Measurements from ENCODE around the gene TEAD3. TPM values are rescaled to one million over a fixed set of nuclear protein-coding genes. Genes with fewer than 3 reads are reported as not detected.

TEAD3 gene
- total and polyA plus RNA-seq, 10 of the 15 experiments (the other 5 are each of a cell fraction or from before 2014, with no cell fraction given) = 0.02 to 0.28 (median 0.18) TPM; not detected in 5

DNA sequence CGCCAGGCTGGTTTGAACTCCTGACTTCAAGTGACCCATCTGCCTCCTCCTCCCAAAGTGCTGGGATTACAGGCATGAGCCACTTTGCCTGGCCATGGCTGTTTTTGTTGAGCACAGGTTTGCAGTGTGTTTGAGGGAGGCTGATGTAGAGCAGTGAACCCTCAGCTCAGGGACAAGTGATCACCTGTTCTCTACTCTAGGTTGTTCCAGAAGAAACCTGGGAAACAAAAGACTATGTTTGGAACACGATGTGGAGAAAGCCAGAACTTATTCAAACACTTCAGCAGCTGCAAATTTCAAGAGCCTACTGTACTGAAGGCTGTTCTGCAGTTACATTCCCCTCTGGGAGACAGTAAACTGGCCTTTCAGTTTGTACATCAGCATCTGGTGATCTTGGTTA lies 11.1 kb upstream of the TEAD3 start:
- POLR2A ChIA-PET = interaction anchor here (0.5 kb wide), 1 partner anchor 373 kb away, joined by 5 read pairs; no protein-coding TSS in a partner anchor
- RAD21 ChIA-PET (ENCODE audit: unreplicated experiment) = no interaction called here
- ATAC-seq (no peak), DNase-seq (ENCODE audit: low read depth, low spot score) (no peak), FAIRE-seq (no peak)
- no peak overlapping the region for H3K4me3 ChIP-seq
- SMC1A ChIA-PET (ENCODE audit: uncharacterized antibody, unreplicated experiment) = interaction anchor here (0.8 kb wide), 1 partner anchor 182 kb away, joined by 3 read pairs; no protein-coding TSS in a partner anchor
- H3K27me3 ChIP-seq (replicated peaks in 1 of 2; ENCODE audit: control insufficient read depth in 2 of 2, insufficient read depth in 2 of 2, low read length in 1 of 2) = peaks cover 3 to 6% of the 10 kb centered on the region in 2 experiments; a peak in 1 of 4 replicates
- H3K9me3 ChIP-seq (replicated peaks; ENCODE audit: control insufficient read depth, insufficient read depth, low read length) = no peaks in the 10 kb centered on the region
- intact Hi-C loops (cut with micrococcal nuclease; ENCODE audit: unreplicated experiment) = no loop called here
- in situ Hi-C loops (cut with MboI) = no loop called here
- no TSS peak for BruUV-seq (replicated peaks)
- TF ChIP-seq ZNF622 (IDR thresholded peaks at IDR 0.05) (no peak), CREM (IDR thresholded peaks at IDR 0.05; ENCODE audit: low read depth) (no peak), MEF2A (IDR thresholded peaks at IDR 0.05; ENCODE audit: insufficient read depth, low read depth, low read length) (no peak), ZNF217 (IDR thresholded peaks at IDR 0.05) (no peak), TAF1 (IDR thresholded peaks at IDR 0.05; ENCODE audit: borderline replicate concordance, low read depth, low read length) (no peak), NFXL1 (IDR thresholded peaks at IDR 0.05; ENCODE audit: borderline replicate concordance) (no peak), HDAC2 (IDR thresholded peaks at IDR 0.05) (no peak), PAX8 (IDR thresholded peaks at IDR 0.05) (no peak), KAT2A (conservative IDR thresholded peaks at IDR 0.05; ENCODE audit: control insufficient read depth, low read depth, low read length) (no peak)
- TF ChIP-seq, protein P1, sequence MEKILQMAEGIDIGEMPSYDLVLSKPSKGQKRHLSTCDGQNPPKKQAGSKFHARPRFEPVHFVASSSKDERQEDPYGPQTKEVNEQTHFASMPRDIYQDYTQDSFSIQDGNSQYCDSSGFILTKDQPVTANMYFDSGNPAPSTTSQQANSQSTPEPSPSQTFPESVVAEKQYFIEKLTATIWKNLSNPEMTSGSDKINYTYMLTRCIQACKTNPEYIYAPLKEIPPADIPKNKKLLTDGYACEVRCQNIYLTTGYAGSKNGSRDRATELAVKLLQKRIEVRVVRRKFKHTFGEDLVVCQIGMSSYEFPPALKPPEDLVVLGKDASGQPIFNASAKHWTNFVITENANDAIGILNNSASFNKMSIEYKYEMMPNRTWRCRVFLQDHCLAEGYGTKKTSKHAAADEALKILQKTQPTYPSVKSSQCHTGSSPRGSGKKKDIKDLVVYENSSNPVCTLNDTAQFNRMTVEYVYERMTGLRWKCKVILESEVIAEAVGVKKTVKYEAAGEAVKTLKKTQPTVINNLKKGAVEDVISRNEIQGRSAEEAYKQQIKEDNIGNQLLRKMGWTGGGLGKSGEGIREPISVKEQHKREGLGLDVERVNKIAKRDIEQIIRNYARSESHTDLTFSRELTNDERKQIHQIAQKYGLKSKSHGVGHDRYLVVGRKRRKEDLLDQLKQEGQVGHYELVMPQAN (conservative IDR thresholded peaks at IDR 0.05) = no peak
- TF ChIP-seq, protein P2, sequence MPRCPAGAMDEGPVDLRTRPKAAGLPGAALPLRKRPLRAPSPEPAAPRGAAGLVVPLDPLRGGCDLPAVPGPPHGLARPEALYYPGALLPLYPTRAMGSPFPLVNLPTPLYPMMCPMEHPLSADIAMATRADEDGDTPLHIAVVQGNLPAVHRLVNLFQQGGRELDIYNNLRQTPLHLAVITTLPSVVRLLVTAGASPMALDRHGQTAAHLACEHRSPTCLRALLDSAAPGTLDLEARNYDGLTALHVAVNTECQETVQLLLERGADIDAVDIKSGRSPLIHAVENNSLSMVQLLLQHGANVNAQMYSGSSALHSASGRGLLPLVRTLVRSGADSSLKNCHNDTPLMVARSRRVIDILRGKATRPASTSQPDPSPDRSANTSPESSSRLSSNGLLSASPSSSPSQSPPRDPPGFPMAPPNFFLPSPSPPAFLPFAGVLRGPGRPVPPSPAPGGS (IDR thresholded peaks at IDR 0.05; ENCODE audit: borderline replicate concordance, insufficient read depth, low read depth, low read length, poor library complexity, severe bottlenecking) = no peak
- TF ChIP-seq, protein P3, sequence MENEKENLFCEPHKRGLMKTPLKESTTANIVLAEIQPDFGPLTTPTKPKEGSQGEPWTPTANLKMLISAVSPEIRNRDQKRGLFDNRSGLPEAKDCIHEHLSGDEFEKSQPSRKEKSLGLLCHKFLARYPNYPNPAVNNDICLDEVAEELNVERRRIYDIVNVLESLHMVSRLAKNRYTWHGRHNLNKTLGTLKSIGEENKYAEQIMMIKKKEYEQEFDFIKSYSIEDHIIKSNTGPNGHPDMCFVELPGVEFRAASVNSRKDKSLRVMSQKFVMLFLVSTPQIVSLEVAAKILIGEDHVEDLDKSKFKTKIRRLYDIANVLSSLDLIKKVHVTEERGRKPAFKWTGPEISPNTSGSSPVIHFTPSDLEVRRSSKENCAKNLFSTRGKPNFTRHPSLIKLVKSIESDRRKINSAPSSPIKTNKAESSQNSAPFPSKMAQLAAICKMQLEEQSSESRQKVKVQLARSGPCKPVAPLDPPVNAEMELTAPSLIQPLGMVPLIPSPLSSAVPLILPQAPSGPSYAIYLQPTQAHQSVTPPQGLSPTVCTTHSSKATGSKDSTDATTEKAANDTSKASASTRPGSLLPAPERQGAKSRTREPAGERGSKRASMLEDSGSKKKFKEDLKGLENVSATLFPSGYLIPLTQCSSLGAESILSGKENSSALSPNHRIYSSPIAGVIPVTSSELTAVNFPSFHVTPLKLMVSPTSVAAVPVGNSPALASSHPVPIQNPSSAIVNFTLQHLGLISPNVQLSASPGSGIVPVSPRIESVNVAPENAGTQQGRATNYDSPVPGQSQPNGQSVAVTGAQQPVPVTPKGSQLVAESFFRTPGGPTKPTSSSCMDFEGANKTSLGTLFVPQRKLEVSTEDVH (IDR thresholded peaks at IDR 0.05; ENCODE audit: low read depth, partially characterized antibody) = no peak
- H2AFZ ChIP-seq (ENCODE audit: control insufficient read depth, low read depth, low read length) = no peak overlapping the region
- CTCF ChIA-PET = no interaction called here
- no peaks in the 10 kb centered on the region for H3K36me3 ChIP-seq (ENCODE audit: control insufficient read depth in 2 of 2, insufficient read depth in 2 of 2, low read length in 1 of 2)
- H3K4me1 ChIP-seq (ENCODE audit: control insufficient read depth, insufficient read depth, low read length) = peaks cover 6% of the 10 kb centered on the region; the same call in 1 of the 2 replicates
- no peak overlapping the region for H3K9ac ChIP-seq (ENCODE audit: control insufficient read depth, insufficient read depth, low read length)
- H3K79me2 ChIP-seq (ENCODE audit: control insufficient read depth, insufficient read depth, low read length) = no peaks in the 10 kb centered on the region
- no peak overlapping the region for H3K4me2 ChIP-seq (ENCODE audit: control insufficient read depth, insufficient read depth)
- 16% methylated on average over 2 of the region's 2 CpGs for WGBS (ENCODE audit: insufficient coverage, insufficient replicate concordance, low lambda C conversion rate, missing lambda C conversion rate)
- no peaks in the 10 kb centered on the region for H4K20me1 ChIP-seq (ENCODE audit: control insufficient read depth, insufficient read depth)
- no peak overlapping the region for H3K27ac ChIP-seq (ENCODE audit: control insufficient read depth, insufficient read depth)

Measured in GM12878 (cell line).